IMR-90 (cell line): ENCODE measurements around the gene CD5L. TPM values are rescaled to one million over a fixed set of nuclear protein-coding genes. Genes with fewer than 3 reads are reported as not detected.

Experiments used
- ATAC-seq: fragments of 200-7000 bp; cut with Tn5 transposase; 2 replicates; pipeline ENCODE4 v1.9.1; 2020; ENCODE audit warnings: low read depth, mild to moderate bottlenecking, moderate library complexity
- BruUV-seq: library from RNA; stranded (reverse); fragments of 400-500 nt; replicated peaks from 2 replicates; lab custom pipeline; 2021; lab: Mats Ljungman, UMichigan
- CTCF ChIA-PET: fragments of 300-600 bp; formaldehyde crosslinking; extraction: SDS; loops from one replicate; lab custom pipeline; 2021; ENCODE audit warnings: antibody characterized with exemption; lab: Yijun Ruan, JAX
- POLR2A ChIA-PET: fragments of 300-600 bp; sonication (Branson Sonifier 250); formaldehyde crosslinking; loops from one replicate; lab custom pipeline; 2022; ENCODE audit warnings: antibody characterized with exemption; ENCODE audit not compliant: unreplicated experiment; lab: Charles Lee
- DNase-seq: peaks from one replicate; pipeline ENCODE4 v3.0.0; 2013
- H2AFZ ChIP-seq: replicated peaks from 2 replicates; pipeline ENCODE3; 2013; ENCODE audit warnings: low read length, mild to moderate bottlenecking; ENCODE audit not compliant: poor library complexity
- H2AK5ac ChIP-seq: 2 replicates; pipeline ENCODE4 v1.6.1; 2013; ENCODE audit warnings: low read depth, low read length, inconsistent platforms
- H2AK9ac ChIP-seq: replicated peaks from 2 replicates; pipeline ENCODE3; 2013; ENCODE audit warnings: mild to moderate bottlenecking, low read depth, low read length, moderate library complexity; ENCODE audit not compliant: poor library complexity
- H2BK120ac ChIP-seq: 2 replicates; pipeline ENCODE4 v1.6.1; 2013; ENCODE audit warnings: low read depth, low read length, inconsistent platforms
- H2BK15ac ChIP-seq: 3 replicates; pipeline ENCODE4 v1.6.1; 2013; ENCODE audit warnings: low read depth, low read length, inconsistent platforms
- H2BK20ac ChIP-seq: 2 replicates; pipeline ENCODE4 v1.6.1; 2013; ENCODE audit warnings: low read depth, mild to moderate bottlenecking, inconsistent platforms, low read length, moderate library complexity
- H2BK5ac ChIP-seq: 2 replicates; pipeline ENCODE4 v1.6.1; 2013; ENCODE audit warnings: mild to moderate bottlenecking, low read depth, low read length, inconsistent platforms; ENCODE audit not compliant: poor library complexity, severe bottlenecking
- H3K14ac ChIP-seq: replicated peaks from 2 replicates; pipeline ENCODE4 v1.6.1; 2013; ENCODE audit warnings: low read depth, low read length, inconsistent platforms
- H3K18ac ChIP-seq: 2 replicates; pipeline ENCODE4 v1.6.1; 2013; ENCODE audit warnings: low read depth, low read length, control low read depth
- H3K23ac ChIP-seq: 2 replicates; pipeline ENCODE4 v1.6.1; 2013; ENCODE audit warnings: low read depth, low read length, inconsistent platforms
- H3K27ac ChIP-seq: 2 replicates; pipeline ENCODE4 v1.5.1; 2013; ENCODE audit warnings: mild to moderate bottlenecking, control low read depth, low read length; ENCODE audit not compliant: insufficient read depth
- H3K27me3 ChIP-seq: 2 replicates; pipeline ENCODE4 v1.6.1; 2013; ENCODE audit warnings: low read length; ENCODE audit not compliant: control insufficient read depth, insufficient read depth
- H3K36me3 ChIP-seq: 2 replicates; pipeline ENCODE4 v1.6.1; 2013; ENCODE audit warnings: low read length, mixed read lengths; ENCODE audit not compliant: control insufficient read depth, insufficient read depth
- H3K4ac ChIP-seq: 2 replicates; pipeline ENCODE4 v1.6.1; 2013; ENCODE audit warnings: low read depth, low read length, inconsistent platforms
- H3K4me1 ChIP-seq: 2 replicates; pipeline ENCODE4 v1.6.1; 2013; ENCODE audit warnings: low read length, mixed read lengths; ENCODE audit not compliant: control insufficient read depth, insufficient read depth
- H3K4me2 ChIP-seq: 2 replicates; pipeline ENCODE4 v1.6.1; 2013; ENCODE audit warnings: low read depth, mild to moderate bottlenecking, control low read depth, low read length, moderate library complexity
- H3K4me3 ChIP-seq: 2 replicates; pipeline ENCODE4 v1.5.1; 2013; ENCODE audit warnings: low read depth, mild to moderate bottlenecking, control low read depth, low read length, moderate library complexity; ENCODE audit not compliant: insufficient read depth
- H3K56ac ChIP-seq: 2 replicates; pipeline ENCODE4 v1.6.1; 2013; ENCODE audit warnings: low read length, inconsistent platforms; ENCODE audit not compliant: insufficient read depth; ENCODE audit errors: extremely low read depth
- H3K79me1 ChIP-seq, 2 experiments: 2 replicates each; pipeline ENCODE4 v1.6.1; 2013; ENCODE audit warnings: low read length in 2 of 2, inconsistent platforms in 1 of 2, low read depth in 1 of 2
- H3K9ac ChIP-seq: 2 replicates; pipeline ENCODE4 v1.6.1; 2013; ENCODE audit warnings: low read depth, low read length, control low read depth
- H3K9me1 ChIP-seq: 2 replicates; pipeline ENCODE4 v1.6.1; 2013; ENCODE audit warnings: low read length, inconsistent platforms; ENCODE audit not compliant: insufficient read depth
- H3K9me3 ChIP-seq: 2 replicates; pipeline ENCODE4 v1.6.1; 2013; ENCODE audit warnings: low read length; ENCODE audit not compliant: control insufficient read depth, insufficient read depth
- H4K20me1 ChIP-seq: 2 replicates; pipeline ENCODE4 v1.6.1; 2013; ENCODE audit warnings: low read length, inconsistent platforms; ENCODE audit not compliant: insufficient read depth
- H4K5ac ChIP-seq: 2 replicates; pipeline ENCODE4 v1.6.1; 2013; ENCODE audit warnings: mild to moderate bottlenecking, low read depth, low read length, control low read depth
- H4K8ac ChIP-seq, 2 experiments: 2 replicates each; pipeline ENCODE4 v1.6.1; 2013; ENCODE audit warnings: low read depth in 2 of 2, low read length in 2 of 2, control low read depth in 1 of 2, inconsistent platforms in 1 of 2
- H4K91ac ChIP-seq: 2 replicates; pipeline ENCODE4 v1.6.1; 2013; ENCODE audit warnings: low read depth, low read length, inconsistent platforms; ENCODE audit not compliant: insufficient read depth
- CTCF ChIP-seq: conservative IDR thresholded peaks from 2 replicates; pipeline ENCODE4 v1.5.1; 2012; ENCODE audit warnings: mild to moderate bottlenecking, low read depth, low read length, improper control_type of control experiment
- MAFK ChIP-seq: IDR thresholded peaks from 2 replicates; pipeline ENCODE4 v1.6.1; 2012; ENCODE audit warnings: low read depth, low read length, improper control_type of control experiment
- POLR2A ChIP-seq: IDR thresholded peaks from 2 replicates; pipeline ENCODE4 v1.6.1; 2012; ENCODE audit warnings: mild to moderate bottlenecking, low read depth, low read length
- RAD21 ChIP-seq: IDR thresholded peaks from 2 replicates; pipeline ENCODE4 v1.6.1; 2012; ENCODE audit warnings: low read length, improper control_type of control experiment
- RCOR1 ChIP-seq: IDR thresholded peaks from 2 replicates; pipeline ENCODE4 v1.6.1; 2012; ENCODE audit warnings: mild to moderate bottlenecking, low read length, improper control_type of control experiment; ENCODE audit not compliant: insufficient replicate concordance
- SMC3 ChIP-seq: fragments of 150-350 bp; IDR thresholded peaks from 2 replicates; pipeline ENCODE4 v1.6.1; 2016; ENCODE audit warnings: low read depth, mild to moderate bottlenecking, antibody characterized with exemption, low read length, moderate library complexity
- USF2 ChIP-seq: fragments of 150-350 bp; IDR thresholded peaks from 2 replicates; pipeline ENCODE4 v1.6.1; 2017; ENCODE audit warnings: mild to moderate bottlenecking, antibody characterized with exemption, low read length, low read depth
- WGBS, 2 experiments: methylation state at CpG; one replicate each; pipeline versions ENCODE4 v1.1.5 to v1.1.7; 2013; ENCODE audit warnings: missing lambda C conversion rate in 2 of 2; ENCODE audit not compliant: insufficient read length in 1 of 2; ENCODE audit errors: extremely low coverage in 2 of 2; 5-methylcytosine and 5-hydroxymethylcytosine counted together
- dilution Hi-C: fragments of 300-500 bp; cut with HindIII; formaldehyde crosslinking; loops from one replicate; pipeline ENCODE4 v1.14.3; 2018; ENCODE audit warnings: low sequenced_read_pairs; ENCODE audit not compliant: unreplicated experiment
- in situ Hi-C: fragments of 300-500 bp; cut with MboI; formaldehyde crosslinking; loops from 3 replicates; pipeline ENCODE4 v1.14.3; 2019; ENCODE audit warnings: low sequenced_read_pairs, inconsistent platforms, mixed read lengths
- intact Hi-C: fragments of 100-400 bp; cut with micrococcal nuclease; formaldehyde crosslinking; loops from 2 replicates; pipeline ENCODE4 v1.10.0; 2022
- polyA plus RNA-seq, 3 experiments: library from polyadenylated mRNA; depleted of rRNA; stranded (reverse); fragments of >200 nt; gene quantifications; 2 replicates each; pipeline ENCODE4 v1.2.3, GENCODE V29; 2012; ENCODE audit warnings: low replicate concordance in 1 of 3
- total RNA-seq: library from RNA; depleted of rRNA; stranded (reverse); fragments of >200 nt; gene quantifications from 2 replicates; pipeline ENCODE4 v1.2.3, GENCODE V29; 2012

The CD5L gene
- total and polyA plus RNA-seq, 2 of the 4 experiments (the other 2 are of a cell fraction), result not detected

- dilution Hi-C loops, result no loop called here
- Histone ChIP-seq H3K27ac (no peak overlapping the region), H2BK120ac (no peak overlapping the region), H4K5ac (no peak overlapping the region), H3K14ac (no peak overlapping the region), H3K4me1 (no peaks in the 10 kb centered on the region), H3K79me1 (no peaks in the 10 kb centered on the region), H2AK9ac (no peak overlapping the region), H3K18ac (no peak overlapping the region), H3K9me3 (no peaks in the 10 kb centered on the region), H3K23ac (no peak overlapping the region), H2AFZ (no peak overlapping the region), H3K27me3 (no peaks in the 10 kb centered on the region), H3K36me3 (no peaks in the 10 kb centered on the region), H2BK15ac (no peak overlapping the region), H3K4me3 (no peak overlapping the region), H3K56ac (no peak overlapping the region), H4K91ac (no peak overlapping the region), H4K20me1 (no peaks in the 10 kb centered on the region), H4K8ac (no peak overlapping the region), H3K9ac (no peak overlapping the region), H2AK5ac (no peak overlapping the region), H3K4ac (no peak overlapping the region), H2BK5ac (no peak overlapping the region), H2BK20ac (no peak overlapping the region), H3K4me2 (no peak overlapping the region), H3K9me1 (no peaks in the 10 kb centered on the region)
- WGBS, 2 experiments, result no CpG with 5 or more reads among the region's 3 CpGs
- ATAC-seq (no peak), DNase-seq (no peak)
- no peak for TF ChIP-seq RAD21
- no peak for TF ChIP-seq POLR2A
- no peak for TF ChIP-seq RCOR1
- no peak for TF ChIP-seq MAFK
- TF ChIP-seq SMC3, result no peak
- TF ChIP-seq CTCF, result no peak
- TF ChIP-seq USF2, result no peak
- POLR2A ChIA-PET, result no interaction called here
- in situ Hi-C loops, result no loop called here
- CTCF ChIA-PET, result no interaction called here
- BruUV-seq, result no TSS peak
- intact Hi-C loops, result no loop called here
Observed at GRCh38 chr1:157829711-157830110, 11.9 kb downstream of the CD5L start.
